Measurements from ENCODE around the gene SMPDL3B. TPM values are rescaled to one million over a fixed set of nuclear protein-coding genes. Genes with fewer than 3 reads are reported as not detected.

SMPDL3B gene
- polyA plus RNA-seq, 1 donor from 2014 or later: not detected

DNA sequence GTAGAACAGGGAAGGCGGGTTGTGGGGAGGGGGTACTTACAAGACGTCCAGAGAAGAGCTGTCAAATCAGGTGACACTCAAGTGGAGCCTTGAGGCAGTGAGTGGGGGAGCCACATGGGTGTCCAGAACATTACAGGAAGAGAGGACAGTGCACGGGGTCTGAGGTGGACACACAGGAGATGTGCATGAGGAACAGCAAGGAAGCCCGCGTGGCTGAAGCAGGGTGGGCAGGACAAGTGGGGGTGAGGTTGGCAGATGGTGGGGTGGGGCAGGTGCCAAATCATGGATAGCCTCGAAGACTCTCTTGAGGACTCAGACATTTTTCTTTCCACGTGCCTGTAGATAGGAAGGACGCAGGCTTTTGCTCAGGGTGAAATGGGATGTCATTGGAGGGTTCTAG lies 921 bp downstream of the SMPDL3B start:
- Histone ChIP-seq H3K4me2 (ENCODE audit: low read length) (no peak overlapping the region), H3K4me3 (ENCODE audit: low read length) (no peak overlapping the region), H3K36me3 (ENCODE audit: insufficient read depth, low read length) (no peaks in the 10 kb centered on the region), H3K79me2 (replicated peaks; ENCODE audit: insufficient read depth, low read length) (no peaks in the 10 kb centered on the region), H3F3A (ENCODE audit: insufficient read depth, low read length, poor library complexity, severe bottlenecking) (no peaks in the 10 kb centered on the region), H3K9me3 (ENCODE audit: low read length) (no peaks in the 10 kb centered on the region), H3K9ac (ENCODE audit: low read length) (no peak overlapping the region), H2AFZ (ENCODE audit: low read depth, low read length) (no peak overlapping the region), H3K9me2 (ENCODE audit: insufficient read depth, low read length) (no peaks in the 10 kb centered on the region), H4K20me1 (ENCODE audit: insufficient read depth) (no peaks in the 10 kb centered on the region), H3K27ac (ENCODE audit: low read length) (no peak overlapping the region), H3K27me3 (ENCODE audit: insufficient read depth, low read depth, low read length) (peaks cover 10% of the 10 kb centered on the region)
- TF ChIP-seq SMC3 (conservative IDR thresholded peaks at IDR 0.05; ENCODE audit: poor library complexity) (no peak), MXI1 (conservative IDR thresholded peaks at IDR 0.05; ENCODE audit: poor library complexity, severe bottlenecking) (no peak), POLR2AphosphoS5 (IDR thresholded peaks at IDR 0.05) (no peak), REST (IDR thresholded peaks at IDR 0.05; ENCODE audit: borderline replicate concordance) (no peak), EZH2 (IDR thresholded peaks at IDR 0.05; ENCODE audit: borderline replicate concordance, insufficient read depth, low read length, poor library complexity, severe bottlenecking) (no peak), EP300 (conservative IDR thresholded peaks at IDR 0.05; ENCODE audit: poor library complexity, severe bottlenecking) (no peak), RAD21 (conservative IDR thresholded peaks at IDR 0.05) (no peak), TAF1 (IDR thresholded peaks at IDR 0.05; ENCODE audit: low read depth) (no peak), CTCF (IDR thresholded peaks at IDR 0.05; ENCODE audit: poor library complexity, severe bottlenecking) (no peak)

GRCh38 chr1:27936370-27936769 lies 1.6 kb downstream of the SMPDL3B start:
- Histone ChIP-seq H3K4me3 (ENCODE audit: low read length) (no peak overlapping the region), H3K79me2 (replicated peaks; ENCODE audit: insufficient read depth, low read length) (no peaks in the 10 kb centered on the region), H4K20me1 (ENCODE audit: insufficient read depth) (no peaks in the 10 kb centered on the region), H3F3A (ENCODE audit: insufficient read depth, low read length, poor library complexity, severe bottlenecking) (no peaks in the 10 kb centered on the region), H3K9me3 (ENCODE audit: low read length) (no peaks in the 10 kb centered on the region), H2AFZ (ENCODE audit: low read depth, low read length) (no peak overlapping the region), H3K36me3 (ENCODE audit: insufficient read depth, low read length) (no peaks in the 10 kb centered on the region), H3K27ac (ENCODE audit: low read length) (no peak overlapping the region), H3K4me2 (ENCODE audit: low read length) (no peak overlapping the region), H3K9me2 (ENCODE audit: insufficient read depth, low read length) (no peaks in the 10 kb centered on the region), H3K9ac (ENCODE audit: low read length) (no peak overlapping the region), H3K27me3 (ENCODE audit: insufficient read depth, low read depth, low read length) (peaks cover 10% of the 10 kb centered on the region)
- TF ChIP-seq EP300 (conservative IDR thresholded peaks at IDR 0.05; ENCODE audit: poor library complexity, severe bottlenecking) (no peak), POLR2AphosphoS5 (IDR thresholded peaks at IDR 0.05) (no peak), EZH2 (IDR thresholded peaks at IDR 0.05; ENCODE audit: borderline replicate concordance, insufficient read depth, low read length, poor library complexity, severe bottlenecking) (no peak), TAF1 (IDR thresholded peaks at IDR 0.05; ENCODE audit: low read depth) (no peak), SMC3 (conservative IDR thresholded peaks at IDR 0.05; ENCODE audit: poor library complexity) (no peak), RAD21 (conservative IDR thresholded peaks at IDR 0.05) (no peak), CTCF (IDR thresholded peaks at IDR 0.05; ENCODE audit: poor library complexity, severe bottlenecking) (no peak), REST (IDR thresholded peaks at IDR 0.05; ENCODE audit: borderline replicate concordance) (no peak), MXI1 (conservative IDR thresholded peaks at IDR 0.05; ENCODE audit: poor library complexity, severe bottlenecking) (no peak)

Data from neural cell (in vitro differentiated cells).